ENCODE data around the gene SEC23B.

The SEC23B gene

GRCh38 chr20:18513208-18513607 lies 5.5 kb downstream of the SEC23B start:
- TF ChIP-seq SIN3A (IDR thresholded peaks at IDR 0.05; ENCODE audit: borderline replicate concordance, insufficient read depth, low read length) (no peak), TAF1 (IDR thresholded peaks at IDR 0.05; ENCODE audit: borderline replicate concordance, insufficient read depth, low read length) (no peak), REST (IDR thresholded peaks at IDR 0.05; ENCODE audit: insufficient read depth in 1 of 2, low read depth in 2 of 2, low read length in 2 of 2) (no peak), FOXP2 (optimal IDR thresholded peaks at IDR 0.05; ENCODE audit: borderline replicate concordance, extremely low read depth, extremely low read length, insufficient read depth) (no peak), POLR2AphosphoS5 (IDR thresholded peaks at IDR 0.05; ENCODE audit: low read depth, low read length) (no peak)

GRCh38 chr20:18514127-18514526 lies 6.4 kb downstream of the SEC23B start:
- TF ChIP-seq FOXP2 (optimal IDR thresholded peaks at IDR 0.05; ENCODE audit: borderline replicate concordance, extremely low read depth, extremely low read length, insufficient read depth) (no peak), POLR2AphosphoS5 (IDR thresholded peaks at IDR 0.05; ENCODE audit: low read depth, low read length) (no peak), REST (IDR thresholded peaks at IDR 0.05; ENCODE audit: insufficient read depth in 1 of 2, low read depth in 2 of 2, low read length in 2 of 2) (no peak), SIN3A (IDR thresholded peaks at IDR 0.05; ENCODE audit: borderline replicate concordance, insufficient read depth, low read length) (no peak), TAF1 (IDR thresholded peaks at IDR 0.05; ENCODE audit: borderline replicate concordance, insufficient read depth, low read length) (no peak)

- no peak for TF ChIP-seq SIN3A (IDR thresholded peaks at IDR 0.05; ENCODE audit: borderline replicate concordance, insufficient read depth, low read length)
- TF ChIP-seq POLR2AphosphoS5 (IDR thresholded peaks at IDR 0.05; ENCODE audit: low read depth, low read length) = no peak
- TF ChIP-seq REST (IDR thresholded peaks at IDR 0.05; ENCODE audit: insufficient read depth in 1 of 2, low read depth in 2 of 2, low read length in 2 of 2) = no peak
- no peak for TF ChIP-seq TAF1 (IDR thresholded peaks at IDR 0.05; ENCODE audit: borderline replicate concordance, insufficient read depth, low read length)
- TF ChIP-seq FOXP2 (optimal IDR thresholded peaks at IDR 0.05; ENCODE audit: borderline replicate concordance, extremely low read depth, extremely low read length, insufficient read depth) = no peak
Measured at GRCh38 chr20:18515973-18516372, 8.2 kb downstream of the SEC23B start.

- TF ChIP-seq TAF1 (IDR thresholded peaks at IDR 0.05; ENCODE audit: borderline replicate concordance, insufficient read depth, low read length) (no peak), FOXP2 (optimal IDR thresholded peaks at IDR 0.05; ENCODE audit: borderline replicate concordance, extremely low read depth, extremely low read length, insufficient read depth) (no peak), REST (IDR thresholded peaks at IDR 0.05; ENCODE audit: insufficient read depth in 1 of 2, low read depth in 2 of 2, low read length in 2 of 2) (no peak), SIN3A (IDR thresholded peaks at IDR 0.05; ENCODE audit: borderline replicate concordance, insufficient read depth, low read length) (no peak), POLR2AphosphoS5 (IDR thresholded peaks at IDR 0.05; ENCODE audit: low read depth, low read length) (no peak)
Measured at GRCh38 chr20:18523066-18523465, 15.3 kb downstream of the SEC23B start.

- no peak for TF ChIP-seq TAF1 (IDR thresholded peaks at IDR 0.05; ENCODE audit: borderline replicate concordance, insufficient read depth, low read length)
- TF ChIP-seq SIN3A (IDR thresholded peaks at IDR 0.05; ENCODE audit: borderline replicate concordance, insufficient read depth, low read length) = no peak
- no peak for TF ChIP-seq FOXP2 (optimal IDR thresholded peaks at IDR 0.05; ENCODE audit: borderline replicate concordance, extremely low read depth, extremely low read length, insufficient read depth)
- TF ChIP-seq REST (IDR thresholded peaks at IDR 0.05; ENCODE audit: insufficient read depth in 1 of 2, low read depth in 2 of 2, low read length in 2 of 2) = no peak
- no peak for TF ChIP-seq POLR2AphosphoS5 (IDR thresholded peaks at IDR 0.05; ENCODE audit: low read depth, low read length)
Measured at GRCh38 chr20:18524646-18525045, 16.9 kb downstream of the SEC23B start.

All from PFSK-1 (cell line).